GM18526 (cell line): ENCODE measurements around the gene PGAP3.

Source experiments
- POLR2A ChIP-seq: IDR thresholded peaks from 3 replicates; pipeline ENCODE4 v1.6.1; 2011; ENCODE audit not compliant: insufficient read length; ENCODE audit errors: extremely low read depth

PGAP3 gene

GRCh38 chr17:39662551-39663339 lies 25.1 kb downstream of the PGAP3 start:
- TF ChIP-seq POLR2A = no peak

- no peak for TF ChIP-seq POLR2A
Measured at GRCh38 chr17:39661744-39662541, 25.9 kb downstream of the PGAP3 start.

GRCh38 chr17:39660397-39661385 lies 27.2 kb downstream of the PGAP3 start:
- no peak for TF ChIP-seq POLR2A

GRCh38 chr17:39660011-39660360 lies 27.9 kb downstream of the PGAP3 start:
- no peak for TF ChIP-seq POLR2A

- no peak for TF ChIP-seq POLR2A
Measured at GRCh38 chr17:39659279-39660010, 28.4 kb downstream of the PGAP3 start.

GRCh38 chr17:39658760-39659159 lies 29.1 kb downstream of the PGAP3 start:
- no peak for TF ChIP-seq POLR2A

- TF ChIP-seq POLR2A = no peak
Measured at GRCh38 chr17:39658346-39658745, 29.5 kb downstream of the PGAP3 start.

GRCh38 chr17:39655105-39655504 lies 32.8 kb downstream of the PGAP3 start:
- TF ChIP-seq POLR2A = no peak

- TF ChIP-seq POLR2A = no peak
Measured at GRCh38 chr17:39653662-39654331, 34.1 kb downstream of the PGAP3 start.

GRCh38 chr17:39653316-39653661 lies 34.6 kb downstream of the PGAP3 start:
- TF ChIP-seq POLR2A = no peak

- no peak for TF ChIP-seq POLR2A
Measured at GRCh38 chr17:39652587-39653315, 35.1 kb downstream of the PGAP3 start.

GRCh38 chr17:39651923-39652586 lies 35.8 kb downstream of the PGAP3 start:
- no peak for TF ChIP-seq POLR2A

- no peak for TF ChIP-seq POLR2A
Measured at GRCh38 chr17:39650121-39650579, 37.7 kb downstream of the PGAP3 start.
